Left lung (tissue), 10 donors: ENCODE results near the gene TMPRSS9. TPM values are rescaled to one million over a fixed set of nuclear protein-coding genes. Genes with fewer than 3 reads are reported as not detected.

ENCODE experiments used
- ATAC-seq: fragments of 200-7000 bp; cut with Tn5 transposase; one replicate; pipeline ENCODE4 v1.9.1; 2020; ENCODE audit warnings: moderate library complexity
- DNase-seq, 4 donors: peaks; one replicate each; pipeline ENCODE4 v3.0.0-alpha.2; 2013 to 2020
- H3K27ac ChIP-seq, 2 donors: fragments of 200-600 bp; sonication (generic) in 1 of 2; one replicate each; pipeline versions ENCODE4 v1.5.0 to v1.8.0; 2020 to 2021
- H3K27me3 ChIP-seq, 2 donors: fragments of 200-600 bp; sonication (generic) in 1 of 2; one replicate each; pipeline versions ENCODE4 v1.5.0 to v1.8.0; 2020 to 2021
- H3K36me3 ChIP-seq, 2 donors: fragments of 200-600 bp; sonication (generic) in 1 of 2; one replicate each; pipeline versions ENCODE4 v1.5.0 to v1.8.0; 2020 to 2021
- H3K4me1 ChIP-seq, 2 donors: fragments of 200-600 bp; one replicate each; pipeline ENCODE4 v1.8.0; 2021
- H3K4me3 ChIP-seq, 2 donors: fragments of 200-600 bp; sonication (generic) in 1 of 2; one replicate each; pipeline versions ENCODE4 v1.5.0 to v1.8.0; 2020 to 2021; ENCODE audit warnings: mild to moderate bottlenecking in 1 of 2
- H3K9me3 ChIP-seq, 2 donors: fragments of 200-600 bp; sonication (generic) in 1 of 2; one replicate each; pipeline versions ENCODE4 v1.5.0 to v1.8.0; 2020 to 2021
- CTCF ChIP-seq, 2 donors: fragments of 200-600 bp; sonication (generic) in 1 of 2; IDR thresholded peaks; one replicate each; pipeline versions ENCODE4 v1.5.0 to v1.8.0; 2021; ENCODE audit warnings: antibody characterized with exemption in 2 of 2
- intact Hi-C, 2 donors: fragments of 100-400 bp; cut with DNase I; formaldehyde crosslinking; loops; one replicate each; pipeline versions ENCODE4 v1.11.2 to v1.14.2; 2022
- polyA plus RNA-seq, 6 donors: library from polyadenylated mRNA; unstranded; fragments of 120-200 nt; gene quantifications; one replicate each; pipeline ENCODE4 v1.2.1, GENCODE V29; 2013; ENCODE audit not compliant: insufficient read length in 6 of 6
- total RNA-seq, 2 donors: library from RNA; stranded (reverse); fragmentation: NEBNext Ultra II Directional; extraction: Animal tissue kit (Norgen Biotek cat#: 25700); gene quantifications; one replicate each; pipeline ENCODE4 v1.2.1, GENCODE V29; 2021
- donor health status: DM: no; HTN: yes; CAD: no.
- donor health status: DM: no; HTN: no; CAD: no.

TMPRSS9 gene
- total and polyA plus RNA-seq, 8 donors = 0.45 to 1.1 (median 0.49) TPM; not detected in 2

- no peak overlapping the region for H3K4me3 ChIP-seq
- H3K27ac ChIP-seq = no peak overlapping the region
- ATAC-seq = no peak
- intact Hi-C loops = no loop called here
- H3K36me3 ChIP-seq = peaks cover 0 to 65% of the 10 kb centered on the region in 2 donors
- no peaks in the 10 kb centered on the region for H3K9me3 ChIP-seq
- peak in 1 of 4 donors; percentile 70 for DNase-seq
- no peaks in the 10 kb centered on the region for H3K27me3 ChIP-seq
- peaks cover 6 to 10% of the 10 kb centered on the region in 2 donors for H3K4me1 ChIP-seq
- no peak for TF ChIP-seq CTCF (IDR thresholded peaks at IDR 0.05)
These were observed 72.2 kb downstream of the TMPRSS9 start for GRCh38 chr19:2432131-2432848.

GRCh38 chr19:2433854-2434253 lies 73.8 kb downstream of the TMPRSS9 start:
- no peaks in the 10 kb centered on the region for H3K4me1 ChIP-seq
- no peak overlapping the region for H3K4me3 ChIP-seq
- no peaks in the 10 kb centered on the region for H3K27me3 ChIP-seq
- peaks cover 0 to 78% of the 10 kb centered on the region in 2 donors for H3K36me3 ChIP-seq
- H3K9me3 ChIP-seq = no peaks in the 10 kb centered on the region
- TF ChIP-seq CTCF (IDR thresholded peaks at IDR 0.05) = no peak
- intact Hi-C loops = no loop called here
- ATAC-seq (no peak), DNase-seq (no peak)
- H3K27ac ChIP-seq = no peak overlapping the region

- Histone ChIP-seq H3K27me3 (no peaks in the 10 kb centered on the region), H3K4me1 (no peaks in the 10 kb centered on the region), H3K36me3 (peaks cover 0 to 78% of the 10 kb centered on the region in 2 donors), H3K27ac (no peak overlapping the region), H3K9me3 (no peaks in the 10 kb centered on the region), H3K4me3 (no peak overlapping the region)
- no peak for TF ChIP-seq CTCF (IDR thresholded peaks at IDR 0.05)
- intact Hi-C loops = no loop called here
- ATAC-seq (no peak), DNase-seq (peak in 1 of 4 donors; percentile 72)
These were observed 74.2 kb downstream of the TMPRSS9 start for GRCh38 chr19:2434267-2434666.

- intact Hi-C loops = no loop called here
- H3K4me3 ChIP-seq = no peak overlapping the region
- H3K27me3 ChIP-seq = no peaks in the 10 kb centered on the region
- no peak for TF ChIP-seq CTCF (IDR thresholded peaks at IDR 0.05)
- H3K36me3 ChIP-seq = peaks cover 0 to 74% of the 10 kb centered on the region in 2 donors
- no peaks in the 10 kb centered on the region for H3K4me1 ChIP-seq
- no peaks in the 10 kb centered on the region for H3K9me3 ChIP-seq
- H3K27ac ChIP-seq = no peak overlapping the region
- DNase-seq (peak in 1 of 4 donors; percentile 68), ATAC-seq (no peak)
These were observed 74.7 kb downstream of the TMPRSS9 start for GRCh38 chr19:2434721-2435265.

- H3K4me3 ChIP-seq = no peak overlapping the region
- no peaks in the 10 kb centered on the region for H3K4me1 ChIP-seq
- H3K9me3 ChIP-seq = no peaks in the 10 kb centered on the region
- ATAC-seq = no peak
- intact Hi-C loops = no loop called here
- no peak overlapping the region for H3K27ac ChIP-seq
- peaks cover 0 to 64% of the 10 kb centered on the region in 2 donors for H3K36me3 ChIP-seq
- peak in 1 of 4 donors; percentile 66 for DNase-seq
- no peaks in the 10 kb centered on the region for H3K27me3 ChIP-seq
- no peak for TF ChIP-seq CTCF (IDR thresholded peaks at IDR 0.05)
These were observed 76.3 kb downstream of the TMPRSS9 start for GRCh38 chr19:2436384-2436783.
